HG02588 (cell line): ENCODE results near the gene SHISA8.

Experiments
- ATAC-seq: cut with Tn5 transposase; IDR thresholded peaks from one replicate; pipeline ENCODE4 v1.9.1; 2021; ENCODE audit warnings: mild to moderate bottlenecking, moderate library complexity; ENCODE audit not compliant: unreplicated experiment

SHISA8 gene

DNA sequence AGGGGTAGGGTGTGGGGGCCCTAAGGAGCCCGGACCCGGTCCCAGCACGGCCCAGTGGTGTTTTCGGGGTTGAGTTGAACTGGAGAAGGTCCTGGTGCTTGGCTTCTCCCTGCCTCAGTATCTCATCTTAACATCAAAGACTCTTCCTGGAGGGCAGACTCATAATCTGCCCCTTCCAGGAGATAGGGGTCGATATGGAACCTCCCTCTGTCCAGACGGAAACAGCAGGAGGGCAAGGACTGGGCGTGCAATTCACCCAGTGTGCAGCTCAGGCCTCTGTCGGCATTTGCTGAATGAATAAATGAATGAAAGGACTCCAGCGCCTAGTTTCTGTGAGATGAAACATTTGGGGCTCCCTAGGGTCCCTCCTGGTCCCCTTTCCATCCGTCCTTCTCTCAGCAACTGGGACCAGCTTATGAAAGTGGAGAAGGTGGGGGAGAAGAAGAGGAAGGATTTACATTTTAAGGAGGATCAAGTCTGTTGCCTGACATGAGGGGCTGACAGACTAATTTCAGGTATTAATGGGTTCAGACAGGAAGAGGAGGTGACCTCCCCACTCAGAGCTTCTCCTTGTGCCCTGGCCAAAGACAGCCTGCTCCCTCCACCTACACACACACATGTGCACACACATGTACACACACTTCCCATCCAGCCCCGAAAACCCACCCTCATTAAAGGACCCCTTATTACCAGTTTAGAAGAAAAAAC lies 1.1 kb upstream of the SHISA8 start:
- ATAC-seq = no peak

DNA sequence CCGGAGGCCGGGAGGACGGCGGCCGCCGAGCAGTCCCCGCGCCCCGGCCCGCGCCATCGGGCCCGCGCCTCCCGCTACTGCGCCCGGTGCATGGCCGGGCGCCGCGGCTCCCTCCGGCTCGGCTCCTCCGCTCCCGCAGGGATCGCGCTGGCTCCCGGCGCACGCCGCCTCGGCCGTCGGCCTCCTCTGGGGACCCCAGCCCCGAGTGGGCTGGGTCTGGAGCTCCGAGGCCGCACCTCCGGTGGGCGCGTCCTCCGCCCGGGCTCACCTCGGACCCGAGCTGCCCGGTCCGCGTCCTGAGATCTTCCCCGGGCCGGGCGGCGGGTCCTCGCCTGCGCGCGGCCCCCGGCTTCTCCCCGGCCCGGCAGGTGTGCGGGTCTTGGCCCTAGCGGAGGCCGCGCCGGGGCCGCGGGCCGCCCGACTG lies 251 bp downstream of the SHISA8 start:
- ATAC-seq = no peak

DNA sequence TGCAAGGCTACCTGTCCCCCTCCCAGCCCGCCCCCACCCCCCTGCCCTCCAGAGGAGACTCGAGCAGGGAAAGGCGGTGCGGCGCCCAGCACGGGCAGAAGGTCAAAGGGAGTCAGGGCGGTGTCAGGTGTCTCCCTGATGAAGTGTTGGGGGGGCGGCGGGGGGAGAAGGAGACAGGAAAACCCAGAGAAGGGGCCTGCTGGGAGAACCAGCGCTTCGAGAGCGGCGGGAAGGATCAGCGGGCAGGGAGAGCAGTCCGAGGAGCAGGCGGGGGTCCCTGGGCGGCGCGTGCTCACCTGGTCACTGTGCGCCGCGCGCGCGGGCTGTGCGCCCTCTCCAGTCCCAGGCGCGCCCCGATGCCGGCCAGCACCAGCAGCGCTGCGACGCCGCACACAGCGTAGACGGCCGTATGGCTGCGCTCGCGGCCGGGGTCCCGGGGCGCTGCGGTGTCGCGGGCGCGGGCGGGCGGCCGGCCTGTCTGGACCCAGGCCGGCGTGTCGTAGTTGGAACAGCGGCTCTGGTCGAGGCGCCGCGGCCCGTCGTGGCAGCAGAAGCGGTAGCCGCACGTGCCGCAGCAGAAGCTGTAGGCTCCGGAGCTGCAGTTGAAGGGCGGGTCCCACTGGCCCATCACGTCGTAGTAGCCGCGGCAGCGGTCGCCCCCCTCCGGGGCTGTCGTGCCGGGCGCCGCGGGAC lies 886 bp downstream of the SHISA8 start:
- no peak for ATAC-seq

DNA sequence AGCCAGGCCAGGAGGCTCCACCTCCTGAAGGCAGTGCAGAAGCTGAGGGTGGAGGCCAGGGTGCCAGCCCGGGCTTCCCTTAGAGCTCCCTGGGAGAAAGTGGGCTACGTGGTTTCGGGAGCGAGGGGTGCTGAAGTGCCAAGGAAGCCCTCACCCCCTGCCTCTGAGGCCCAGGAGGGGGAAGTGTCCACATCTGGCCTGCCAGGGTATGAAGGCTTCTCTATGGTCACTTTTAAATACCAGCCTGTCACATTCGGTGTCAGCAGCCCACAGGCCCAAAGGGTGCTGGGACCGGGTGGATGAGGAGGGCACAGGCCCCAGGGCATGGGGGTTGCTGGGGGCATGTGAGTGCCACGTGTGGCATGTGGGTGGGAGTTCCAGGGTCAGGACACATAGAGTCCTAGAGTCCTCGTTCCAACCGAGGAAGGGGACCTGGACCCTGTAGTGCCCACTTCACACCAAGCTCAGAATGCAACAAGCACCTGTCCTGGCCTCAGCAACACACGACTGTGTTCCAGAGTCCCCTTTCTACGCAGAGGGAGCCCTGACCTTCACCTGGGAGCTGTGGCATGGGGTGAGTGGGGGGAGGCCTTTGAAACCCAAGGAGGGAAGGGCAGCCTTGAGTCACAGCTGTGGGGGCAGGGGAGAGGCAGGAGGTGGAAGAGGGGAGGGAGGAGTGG lies 1.7 kb downstream of the SHISA8 start:
- no peak for ATAC-seq

DNA sequence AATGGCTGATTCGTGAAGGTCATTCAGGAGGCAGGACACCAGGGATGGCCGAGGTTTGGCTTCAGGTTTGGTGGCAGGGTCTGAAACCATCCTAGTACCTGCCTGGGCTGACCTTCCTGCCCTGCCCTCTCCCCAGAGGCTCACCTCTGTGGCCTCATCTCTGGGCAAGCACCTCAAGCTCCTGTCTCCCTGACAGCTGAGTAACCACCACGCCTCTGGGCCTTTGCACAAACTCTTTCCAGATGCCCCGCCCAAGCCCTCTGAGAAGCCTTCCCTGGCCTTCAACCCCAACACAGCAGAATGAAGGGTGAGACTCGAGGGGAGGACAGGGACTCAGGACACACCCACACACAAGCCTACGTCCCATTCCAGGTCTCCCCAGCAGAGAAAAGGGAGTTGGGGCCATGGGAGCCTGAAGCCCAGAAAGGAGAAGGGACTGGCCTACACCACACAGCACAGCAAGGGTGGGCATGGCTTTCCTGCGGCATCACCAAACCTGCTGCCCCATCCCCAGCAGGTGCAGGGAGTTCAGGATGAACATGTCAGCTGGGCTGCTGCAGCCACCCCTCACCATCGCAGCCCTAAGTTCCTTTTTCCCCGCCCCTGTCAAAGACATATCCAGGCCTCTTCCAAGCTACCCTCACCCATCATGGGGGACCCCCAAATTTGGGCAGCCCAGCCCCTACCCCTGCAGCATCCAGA lies 2.4 kb downstream of the SHISA8 start:
- no peak for ATAC-seq

DNA sequence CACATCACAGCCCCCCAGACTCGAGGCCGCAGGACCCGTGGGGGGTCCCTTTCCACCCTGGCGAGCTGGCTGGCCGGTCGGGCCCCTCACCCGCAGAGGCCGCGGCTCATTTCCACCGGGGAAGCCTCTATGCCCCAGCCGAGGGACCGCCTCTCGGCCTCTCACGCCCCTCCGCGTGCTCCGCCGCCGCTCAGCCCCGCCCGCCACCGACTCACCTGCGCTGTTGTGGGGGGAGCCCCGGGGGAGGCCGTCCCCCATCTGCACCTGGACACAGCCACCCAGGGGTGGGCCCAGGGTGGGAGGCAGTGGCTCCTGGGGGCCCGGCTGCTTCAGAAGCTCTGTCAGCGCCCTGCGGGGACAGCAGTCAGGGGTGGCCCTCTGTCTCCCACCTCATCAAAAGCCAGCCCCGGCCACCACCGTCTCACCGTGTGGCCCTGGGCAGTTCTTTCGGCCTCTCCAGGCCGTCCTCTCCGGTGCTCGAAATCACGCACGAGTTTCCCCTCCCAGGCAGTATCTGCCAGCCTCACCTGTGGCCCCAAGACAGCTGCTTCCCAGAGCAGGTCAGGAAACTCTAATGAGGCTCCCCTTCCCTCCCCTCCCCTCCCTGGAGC lies 3.8 kb downstream of the SHISA8 start:
- no peak for ATAC-seq

DNA sequence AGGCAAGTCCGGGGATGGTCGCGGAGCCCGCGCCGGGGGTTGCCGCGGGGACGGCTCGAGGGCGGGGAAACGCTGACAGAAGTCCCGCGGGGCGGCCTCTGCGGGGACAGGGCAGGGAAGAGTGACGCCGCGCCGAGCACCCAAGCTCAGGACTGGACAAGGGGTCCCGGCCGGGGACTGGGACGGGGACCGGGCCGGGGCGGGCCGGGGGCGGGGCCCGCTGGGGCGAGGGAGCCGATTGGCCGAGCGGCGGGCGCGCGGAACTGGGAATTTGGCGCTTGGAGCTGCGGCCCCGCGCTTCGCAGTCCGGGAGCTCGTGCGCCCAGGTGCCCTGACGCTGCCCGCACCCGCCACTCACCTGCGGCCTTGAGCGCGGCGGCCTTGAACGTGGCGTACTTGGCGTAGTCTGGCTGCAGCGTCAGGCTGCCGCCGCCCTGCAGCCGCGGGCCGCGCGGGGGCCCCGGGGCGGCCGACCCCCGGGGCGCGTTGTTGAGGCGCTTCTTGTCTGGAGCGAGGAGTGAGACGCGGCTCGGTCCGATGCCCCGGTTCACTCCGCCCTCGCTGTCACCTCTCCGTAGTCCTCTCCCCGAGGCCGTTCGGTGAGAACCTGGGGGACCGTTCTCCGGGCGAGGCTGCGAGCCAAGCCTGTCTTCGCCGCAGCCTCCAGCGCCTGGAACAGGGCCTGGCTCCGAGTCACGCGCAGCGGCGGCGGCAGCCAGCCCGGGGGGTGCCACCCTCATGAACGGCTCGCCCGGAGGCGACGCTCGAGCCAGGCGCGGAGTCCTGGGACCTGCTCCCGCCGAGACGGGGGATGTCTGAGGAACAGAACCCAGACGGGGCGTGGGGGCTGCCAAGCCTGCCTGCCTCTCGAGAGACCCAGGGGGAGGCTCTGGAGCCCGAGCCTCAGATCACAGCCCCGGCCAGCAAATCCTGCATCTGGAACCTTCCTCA lies 4.5 kb downstream of the SHISA8 start:
- ATAC-seq = no peak

DNA sequence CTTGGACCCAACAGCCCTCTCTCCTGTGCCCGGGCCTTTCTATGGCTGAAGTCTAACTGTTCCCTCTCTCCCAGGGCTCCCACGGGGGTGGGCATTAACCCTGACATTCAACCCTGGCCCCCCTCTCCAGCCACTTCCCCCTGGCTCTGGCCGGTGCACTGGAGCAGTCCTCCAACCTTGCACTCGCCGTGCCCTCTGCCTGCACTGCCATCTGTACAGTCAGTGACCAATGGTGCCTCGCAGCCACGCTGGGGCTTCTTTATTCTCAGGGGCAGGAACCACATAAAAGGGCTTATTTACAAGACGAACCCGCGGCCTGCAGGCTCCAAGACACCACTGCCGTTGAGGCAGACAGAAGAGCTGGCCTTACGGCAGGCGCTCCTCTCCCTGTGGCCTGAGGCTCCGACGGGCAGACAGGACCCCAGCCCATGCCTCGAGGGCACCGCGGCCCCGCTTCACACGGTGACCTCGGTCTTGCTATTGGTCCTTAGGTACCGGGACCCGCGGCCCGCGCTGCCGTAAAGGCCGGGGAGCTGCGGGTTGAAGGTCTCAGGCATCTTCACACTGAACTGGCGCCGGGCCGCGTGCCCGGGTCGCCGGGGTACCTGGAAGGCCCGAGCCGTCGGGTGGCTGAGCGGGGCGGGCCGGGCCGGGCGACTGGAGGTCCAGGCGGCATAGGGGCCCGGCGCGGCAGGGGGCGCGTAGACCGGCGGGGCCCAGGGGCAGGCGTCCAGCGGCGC lies 5.4 kb downstream of the SHISA8 start:
- ATAC-seq = no peak

DNA sequence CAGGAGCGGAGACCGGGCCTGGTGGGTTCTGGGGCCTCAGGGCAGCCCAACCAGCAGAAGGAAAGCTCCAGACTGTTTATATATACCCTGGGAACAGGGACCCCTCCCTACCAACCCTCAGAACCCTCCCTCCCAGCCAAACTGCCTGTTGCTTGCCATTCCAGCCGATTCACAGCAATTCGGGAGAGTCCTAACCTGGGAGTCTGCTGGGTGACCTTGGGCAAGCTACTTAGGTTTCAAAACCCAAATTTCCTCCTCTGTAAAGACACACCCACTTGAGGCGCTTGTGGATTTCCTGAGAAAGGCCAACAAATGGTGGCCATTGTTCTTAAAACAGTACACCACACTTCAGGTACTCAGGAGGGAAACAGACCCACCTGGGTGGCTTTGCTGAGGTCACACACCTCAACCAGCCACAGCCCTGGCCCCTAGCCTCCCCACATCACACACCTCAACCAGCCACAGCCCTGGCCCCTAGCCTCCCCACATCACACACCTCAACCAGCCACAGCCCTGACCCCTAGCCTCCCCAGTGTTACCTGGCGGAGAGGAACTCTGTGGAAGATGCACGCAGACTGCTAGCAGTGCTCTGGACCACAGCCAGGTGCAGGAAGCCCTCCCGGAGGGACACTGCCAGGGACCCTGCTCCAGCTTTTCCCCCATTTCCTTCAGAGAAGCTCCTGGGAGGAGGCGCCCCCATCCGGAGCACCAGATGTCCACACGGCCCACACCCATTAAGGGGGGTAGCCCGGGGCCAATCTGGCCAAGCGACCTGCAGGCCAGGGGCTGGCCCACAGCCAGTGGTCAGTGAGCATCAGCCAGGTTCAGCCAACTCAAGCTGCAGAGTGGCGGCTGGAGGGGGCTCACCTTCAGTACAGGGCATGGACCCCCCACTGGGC lies 6.2 kb downstream of the SHISA8 start:
- no peak for ATAC-seq

DNA sequence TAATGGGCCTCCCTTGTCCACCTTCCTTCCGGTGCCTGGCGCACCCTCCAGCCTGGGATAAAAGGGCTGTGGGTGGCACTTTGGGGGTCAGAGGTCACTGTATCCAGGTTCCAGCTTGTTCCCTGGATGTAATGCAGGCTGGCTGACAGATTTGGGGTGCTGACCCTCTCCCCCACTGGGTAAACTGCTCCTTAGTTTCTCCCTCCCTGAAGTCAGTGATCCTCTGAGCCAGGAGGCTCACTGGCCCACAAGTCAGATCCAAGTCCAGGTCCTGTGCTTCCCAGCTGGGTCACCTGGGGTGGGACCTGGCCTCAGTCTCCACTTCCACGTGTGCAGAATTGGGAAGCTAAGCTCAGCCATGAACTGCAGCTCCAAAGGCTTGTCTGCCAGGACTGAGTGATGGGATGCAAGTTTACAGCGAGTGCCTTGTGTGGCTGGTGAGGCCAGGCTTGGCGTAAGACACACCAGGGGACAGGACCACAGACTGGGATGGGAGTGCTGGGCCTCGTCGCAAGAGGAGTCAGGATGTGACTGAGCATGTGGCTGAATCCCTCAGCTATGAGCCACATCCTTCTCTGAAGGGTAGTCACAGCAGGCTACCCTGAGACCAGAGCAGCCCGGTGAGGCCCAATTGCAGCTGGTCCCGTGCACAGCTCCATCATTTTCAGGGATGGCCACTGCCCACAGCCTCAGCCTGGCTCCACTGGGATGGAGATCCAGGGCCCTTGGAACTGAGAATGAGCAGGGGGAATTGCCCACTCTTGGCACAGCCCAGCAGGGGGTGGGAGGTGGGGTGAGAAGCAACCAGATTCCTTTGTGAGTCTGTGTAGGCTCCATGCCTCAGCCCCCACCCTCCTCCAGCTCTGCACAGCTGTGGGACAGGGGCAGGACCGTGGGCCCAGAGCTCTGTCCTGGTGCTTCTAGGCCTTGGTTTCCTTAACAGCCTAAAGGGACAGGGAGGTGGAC lies 7.2 kb downstream of the SHISA8 start:
- no peak for ATAC-seq

DNA sequence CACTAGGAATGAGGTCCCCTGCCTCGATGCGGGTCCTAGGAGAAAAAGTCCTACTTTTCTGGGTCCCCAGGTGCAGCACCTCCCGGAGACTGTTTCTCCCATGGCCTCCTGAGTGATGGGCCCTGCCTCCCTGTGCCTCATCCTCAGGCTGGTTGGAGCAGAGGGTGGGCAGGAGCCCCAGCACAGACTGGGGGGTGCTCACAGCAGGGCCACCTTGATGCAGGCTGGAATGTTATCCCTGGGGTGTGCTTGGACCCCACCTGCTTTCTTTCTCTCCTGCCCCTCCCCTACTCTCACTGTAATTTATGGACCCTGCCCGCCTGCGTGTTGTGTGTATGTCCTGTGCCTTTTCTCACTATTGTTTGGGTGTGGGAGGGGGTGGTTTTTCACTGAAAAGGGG lies 8.1 kb downstream of the SHISA8 start:
- no peak for ATAC-seq

DNA sequence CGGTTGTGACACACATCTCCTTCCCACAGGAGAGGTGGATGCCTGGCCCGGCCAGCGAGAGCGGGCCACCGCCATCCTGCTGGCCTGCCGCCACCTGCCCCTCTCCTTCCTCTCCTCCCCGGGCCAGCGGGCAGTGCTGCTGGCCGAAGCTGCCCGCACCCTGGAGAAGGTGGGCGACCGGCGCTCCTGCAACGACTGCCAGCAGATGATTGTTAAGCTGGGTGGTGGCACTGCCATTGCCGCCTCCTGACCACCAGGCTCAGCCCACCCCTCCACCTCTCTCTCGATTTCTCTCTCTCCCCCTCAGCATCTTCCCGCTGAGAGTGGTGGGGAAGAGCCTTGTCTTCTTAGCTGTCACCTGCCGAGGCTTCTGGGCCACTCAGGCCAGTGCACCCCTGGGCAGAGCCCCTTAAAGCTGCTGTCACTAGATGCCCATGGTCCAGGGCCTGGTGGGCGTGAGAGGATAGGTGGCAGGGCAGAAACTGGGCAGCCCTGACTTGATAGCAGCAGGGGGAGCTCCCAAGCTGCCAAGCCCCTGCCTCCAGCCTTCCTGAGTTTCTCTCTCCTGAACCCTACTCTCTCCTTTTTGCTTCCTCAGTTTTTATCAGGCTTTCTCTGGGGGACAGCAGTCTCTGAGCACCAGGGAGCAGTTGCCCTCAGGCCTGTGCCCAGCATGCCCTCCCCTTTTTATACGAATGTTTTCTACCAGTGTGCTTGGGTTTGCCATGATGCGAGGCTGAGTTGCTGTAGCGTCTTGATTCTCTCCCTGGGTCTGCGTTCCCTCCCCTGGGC lies 9.3 kb downstream of the SHISA8 start:
- no peak for ATAC-seq

DNA sequence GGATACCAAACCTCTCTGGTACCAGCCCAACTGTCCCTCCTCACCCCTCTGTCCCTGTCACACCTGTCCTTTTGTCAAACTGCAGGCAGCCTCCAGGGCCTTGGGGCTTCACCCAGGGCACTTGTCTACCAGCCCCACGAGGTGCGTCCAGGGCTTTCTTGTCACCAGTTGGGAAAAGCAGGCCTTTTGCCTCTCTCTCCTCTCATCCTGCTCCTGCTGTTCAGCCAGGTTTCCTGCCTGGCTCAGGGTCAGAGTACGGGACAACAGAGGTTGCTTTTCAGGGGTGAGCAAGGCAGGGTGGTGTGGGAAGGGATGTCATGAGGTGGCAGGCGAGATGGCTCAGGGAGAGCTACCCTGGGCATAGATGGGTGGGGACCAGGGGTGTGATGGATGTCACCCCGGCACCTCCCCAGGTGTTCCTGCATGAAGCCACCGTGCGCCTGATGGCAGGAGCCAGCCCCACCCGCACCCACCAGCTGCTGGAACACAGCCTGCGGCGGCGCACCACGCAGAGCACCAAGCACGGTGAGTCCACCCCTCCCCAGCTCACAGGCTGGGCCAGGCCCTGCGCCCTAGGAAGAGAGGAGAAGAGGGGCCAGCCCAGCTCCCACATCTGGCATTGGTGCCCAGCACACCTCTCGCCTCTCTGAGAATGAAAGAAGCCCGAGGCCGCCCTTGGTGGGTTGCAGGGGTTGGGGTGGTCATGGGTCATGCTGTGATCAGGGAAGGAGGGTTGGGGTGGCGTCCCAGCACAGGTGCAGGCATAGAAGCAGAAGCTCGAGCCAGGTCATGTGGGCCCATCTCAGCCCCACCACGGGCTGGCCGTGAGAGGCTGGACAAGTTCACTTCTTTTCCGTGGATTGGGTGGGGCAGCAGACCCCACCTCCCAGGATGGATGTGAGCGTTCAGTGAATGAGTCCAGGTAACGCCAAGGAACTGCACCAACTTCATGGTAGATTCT lies 10.1 kb downstream of the SHISA8 start:
- no peak for ATAC-seq

DNA sequence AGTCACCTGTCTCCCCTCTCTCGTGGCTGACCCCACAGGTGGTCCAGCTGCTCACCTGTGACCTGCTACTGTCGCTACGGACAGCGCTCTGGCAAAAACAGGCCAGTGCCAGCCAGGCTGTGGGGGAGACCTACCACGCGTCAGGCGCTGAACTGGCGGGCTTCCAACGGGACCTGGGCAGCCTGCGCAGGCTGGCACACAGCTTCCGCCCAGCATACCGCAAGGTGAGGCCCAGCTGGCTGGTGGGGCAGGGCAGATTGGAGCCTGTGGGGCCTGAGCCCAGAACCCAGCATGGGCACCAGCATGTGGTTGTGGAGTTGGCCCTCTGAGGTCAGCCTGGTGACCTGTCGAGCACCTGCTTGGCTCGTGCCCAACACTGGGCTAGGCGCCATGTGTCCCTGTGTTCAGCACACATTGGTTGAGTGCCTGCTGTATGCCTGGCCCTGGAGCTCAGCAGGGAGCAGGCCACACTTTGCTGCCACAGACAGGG lies 11.9 kb downstream of the SHISA8 start:
- no peak for ATAC-seq

DNA sequence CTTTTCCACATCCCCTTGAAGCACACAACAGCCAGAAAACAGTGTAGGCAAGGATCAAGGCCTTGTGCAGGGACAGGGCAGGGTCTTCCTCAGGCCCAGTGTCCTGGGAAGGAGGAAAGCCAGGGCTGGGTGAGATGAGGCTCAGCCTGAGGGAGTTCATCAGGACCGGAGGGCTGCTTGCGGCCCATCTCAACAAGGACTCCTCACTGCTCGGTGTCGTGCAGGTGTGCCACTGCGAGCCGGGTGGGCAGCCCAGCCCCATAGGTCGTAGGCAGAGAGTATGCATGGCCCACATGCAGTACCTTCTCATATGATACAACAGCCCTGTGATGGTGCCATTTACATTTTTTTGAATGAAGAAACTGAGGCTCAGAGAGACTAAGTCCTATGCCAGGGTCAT lies 12.9 kb downstream of the SHISA8 start:
- ATAC-seq = no peak
